Measurements from ENCODE around the gene HCN2. TPM values are rescaled to one million over a fixed set of nuclear protein-coding genes. Genes with fewer than 3 reads are reported as not detected.
A peak's percentile ranks its signal among the peaks of the same experiment; 100 is the strongest.

Gene HCN2
- total and polyA plus RNA-seq, 2 of the 8 experiments (the other 6 are each of a cell fraction or from before 2014, with no cell fraction given) = 1.0 to 4.0 TPM

DNA sequence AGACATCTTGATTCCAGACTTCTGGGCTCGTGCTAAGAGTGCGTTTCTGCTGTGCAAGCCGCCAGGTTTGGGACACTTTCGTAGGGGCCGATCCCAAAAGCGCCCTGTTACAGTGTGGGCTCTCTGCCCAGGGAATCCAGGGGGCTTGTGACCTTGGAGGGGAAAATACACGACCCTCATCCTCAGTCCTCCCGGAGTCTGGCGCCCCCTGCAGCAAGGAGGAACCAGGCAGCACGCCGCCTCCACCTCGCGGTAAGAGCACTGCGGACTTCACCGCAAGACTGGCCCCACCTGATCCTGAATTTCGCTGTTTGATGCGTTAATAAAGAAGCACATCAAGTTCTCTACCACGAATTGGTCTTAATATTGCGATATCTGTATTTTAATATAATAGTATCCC, 38.5 kb downstream of the HCN2 start:
- Histone ChIP-seq H3K27ac (ENCODE audit: low read depth, low read length) (no peak overlapping the region), H3K14ac (ENCODE audit: insufficient read length) (no peak overlapping the region), H2BK120ac (replicated peaks; ENCODE audit: low read depth, low read length) (no peak overlapping the region), H2BK15ac (ENCODE audit: low read length) (no peak overlapping the region), H3K9ac (replicated peaks in 1 of 4; ENCODE audit: extremely low read depth in 1 of 4, low read depth in 3 of 4, low read length in 3 of 4) (no peak overlapping the region), H3K27me3 (replicated peaks in 1 of 4; ENCODE audit: control insufficient read depth in 3 of 4, extremely low read depth in 1 of 4, insufficient read depth in 3 of 4, low read length in 3 of 4) (no peaks in the 10 kb centered on the region), H2BK20ac (ENCODE audit: low read length) (no peak overlapping the region), H3K23me2 (ENCODE audit: low read depth, low read length) (peaks cover 2% of the 10 kb centered on the region; the same call in 1 of the 2 replicates), H3K23ac (ENCODE audit: insufficient read length) (no peak overlapping the region), H4K5ac (ENCODE audit: insufficient read length, low read depth, low read length) (no peak overlapping the region), H3K56ac (replicated peaks; ENCODE audit: insufficient read length, low read depth, low read length) (no peak overlapping the region), H3K4me3 (ENCODE audit: extremely low read depth in 1 of 4, insufficient read depth in 2 of 4, low read depth in 3 of 4, low read length in 4 of 4) (no peak overlapping the region), H3K79me2 (ENCODE audit: control insufficient read depth in 1 of 2, insufficient read depth in 2 of 2, low read length in 2 of 2) (peaks cover 0 to 18% of the 10 kb centered on the region in 2 experiments; a peak in 1 of 4 replicates), H2BK12ac (ENCODE audit: low read depth, low read length) (no peak overlapping the region), H3K4ac (replicated peaks; ENCODE audit: insufficient read length, low read depth, low read length) (no peak overlapping the region), H3K79me1 (ENCODE audit: low read depth, low read length) (peaks cover 9% of the 10 kb centered on the region), H3K4me2 (ENCODE audit: insufficient read depth in 1 of 2, low read depth in 2 of 2, low read length in 2 of 2) (no peak overlapping the region), H2AK5ac (ENCODE audit: low read depth, low read length) (no peak overlapping the region), H3K36me3 (ENCODE audit: control insufficient read depth in 2 of 4, insufficient read depth in 4 of 4, low read length in 3 of 4) (peaks cover 0 to 18% (median 13%) of the 10 kb centered on the region in 4 experiments; a peak in 7 of 8 replicates), H3K9me3 (ENCODE audit: insufficient read depth in 2 of 2, low read depth in 1 of 2, low read length in 1 of 2) (no peaks in the 10 kb centered on the region), H3K18ac (ENCODE audit: extremely low read depth, low read length) (no peak overlapping the region), H2BK5ac (ENCODE audit: low read depth, low read length) (no peak overlapping the region), H4K20me1 (replicated peaks in 1 of 2; ENCODE audit: control insufficient read depth in 1 of 2, insufficient read depth in 2 of 2, low read length in 2 of 2) (peaks cover 7 to 12% of the 10 kb centered on the region in 2 experiments), H4K8ac (ENCODE audit: extremely low read depth, insufficient read depth, low read length) (no peak overlapping the region), H2AFZ (ENCODE audit: low read length) (no peak overlapping the region), H3K4me1 (replicated peaks in 1 of 4; ENCODE audit: control insufficient read depth in 3 of 4, insufficient read depth in 4 of 4, low read length in 3 of 4) (peaks cover 0 to 3% (median 1%) of the 10 kb centered on the region in 4 experiments; a peak in 3 of 7 replicates), H4K91ac (replicated peaks; ENCODE audit: insufficient read length, low read length) (no peak overlapping the region)
- FAIRE-seq = peak; percentile 28
- DNase-seq (ENCODE audit: low read depth in 1 of 2, low spot score in 2 of 2) = peak; percentile 33 to 84
- 78% methylated on average over 19 of the region's 19 CpGs; no CpG with 5 or more reads in 1 of the 2 experiments for WGBS, 2 experiments (ENCODE audit: extremely low coverage in 1 of 2, insufficient coverage in 1 of 2, insufficient read length in 1 of 2, insufficient replicate concordance in 2 of 2, low coverage in 1 of 2, low lambda C conversion rate in 2 of 2, missing lambda C conversion rate in 1 of 2)
- ChIA-PET CTCF (ENCODE audit: partially characterized antibody) (interaction anchor here (0.5 to 4.4 kb wide), 16 partner anchors 11 to 590 kb away, joined by 3 to 26 read pairs (median 4); no protein-coding TSS in a partner anchor), POLR2A (ENCODE audit: partially characterized antibody) (interaction anchor here (0.6 to 2.2 kb wide), 3 partner anchors 33 to 185 kb away, joined by 3 to 5 read pairs (median 3); no protein-coding TSS in a partner anchor)
- no peak for TF ChIP-seq POLR2AphosphoS5 (IDR thresholded peaks at IDR 0.05; ENCODE audit: low read depth, low read length)
- TF ChIP-seq SIN3A (conservative IDR thresholded peaks at IDR 0.05 in 1 of 2, IDR thresholded peaks at IDR 0.05 in 1 of 2; ENCODE audit: low read depth in 1 of 2, low read length in 2 of 2) = no peak
- no peak for TF ChIP-seq POU5F1 (IDR thresholded peaks at IDR 0.05; ENCODE audit: low read depth, low read length)
- TF ChIP-seq KDM5A (IDR thresholded peaks at IDR 0.05; ENCODE audit: low read length) = no peak
- TF ChIP-seq SRF (IDR thresholded peaks at IDR 0.05; ENCODE audit: low read depth, low read length) = no peak
- TF ChIP-seq, protein P1, sequence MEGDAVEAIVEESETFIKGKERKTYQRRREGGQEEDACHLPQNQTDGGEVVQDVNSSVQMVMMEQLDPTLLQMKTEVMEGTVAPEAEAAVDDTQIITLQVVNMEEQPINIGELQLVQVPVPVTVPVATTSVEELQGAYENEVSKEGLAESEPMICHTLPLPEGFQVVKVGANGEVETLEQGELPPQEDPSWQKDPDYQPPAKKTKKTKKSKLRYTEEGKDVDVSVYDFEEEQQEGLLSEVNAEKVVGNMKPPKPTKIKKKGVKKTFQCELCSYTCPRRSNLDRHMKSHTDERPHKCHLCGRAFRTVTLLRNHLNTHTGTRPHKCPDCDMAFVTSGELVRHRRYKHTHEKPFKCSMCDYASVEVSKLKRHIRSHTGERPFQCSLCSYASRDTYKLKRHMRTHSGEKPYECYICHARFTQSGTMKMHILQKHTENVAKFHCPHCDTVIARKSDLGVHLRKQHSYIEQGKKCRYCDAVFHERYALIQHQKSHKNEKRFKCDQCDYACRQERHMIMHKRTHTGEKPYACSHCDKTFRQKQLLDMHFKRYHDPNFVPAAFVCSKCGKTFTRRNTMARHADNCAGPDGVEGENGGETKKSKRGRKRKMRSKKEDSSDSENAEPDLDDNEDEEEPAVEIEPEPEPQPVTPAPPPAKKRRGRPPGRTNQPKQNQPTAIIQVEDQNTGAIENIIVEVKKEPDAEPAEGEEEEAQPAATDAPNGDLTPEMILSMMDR (IDR thresholded peaks at IDR 0.05; ENCODE audit: control extremely low read depth in 1 of 3, insufficient read depth in 1 of 3, low read depth in 1 of 3, low read length in 3 of 3) = peak; percentile 86 to 96 (median 86)
- TF ChIP-seq CBX8 (IDR thresholded peaks at IDR 0.05; ENCODE audit: borderline replicate concordance, low read depth, low read length) = no peak
- peak; percentile 22; the same call in 1 of the 2 replicates for TF ChIP-seq GABPA (IDR thresholded peaks at IDR 0.05; ENCODE audit: borderline replicate concordance, insufficient read depth, low read length)
- TF ChIP-seq TCF12 (IDR thresholded peaks at IDR 0.05; ENCODE audit: low read depth, low read length) = no peak
- peak; percentile 50 to 63; a peak in 3 of 4 replicates for TF ChIP-seq RAD21 (IDR thresholded peaks at IDR 0.05 in 1 of 2, conservative IDR thresholded peaks at IDR 0.05 in 1 of 2; ENCODE audit: low read depth in 2 of 2, low read length in 2 of 2)
